Measurements from ENCODE around the gene PKLR. TPM values are rescaled to one million over a fixed set of nuclear protein-coding genes. Genes with fewer than 3 reads are reported as not detected.

PKLR gene
- total and polyA plus RNA-seq, 4 donors, result 10.4 to 56.1 (median 40.6) TPM

- H3K4me3 ChIP-seq (ENCODE audit: low read depth in 1 of 3, low read length in 3 of 3), result peak within 1 kb of the TSS; percentile 55 to 84 (median 82)
- peaks cover 8 to 30% (median 24%) of the 10 kb centered on the region in 4 donors for H3K4me1 ChIP-seq (ENCODE audit: control insufficient read depth in 4 of 4, insufficient read depth in 4 of 4, low read length in 3 of 4)
- H3K36me3 ChIP-seq (ENCODE audit: control insufficient read depth in 4 of 4, insufficient read depth in 3 of 4, low read depth in 1 of 4, low read length in 3 of 4), result no peaks in the 10 kb centered on the region
- H3K27ac ChIP-seq (ENCODE audit: low read depth in 1 of 2, low read length in 2 of 2), result peak within 1 kb of the TSS; percentile 27 to 38
- no peaks in the 10 kb centered on the region for H3K27me3 ChIP-seq (ENCODE audit: control insufficient read depth in 4 of 4, insufficient read depth in 4 of 4, low read length in 3 of 4)
- H3K9me3 ChIP-seq (ENCODE audit: control insufficient read depth in 4 of 4, low read length in 3 of 4), result no peaks in the 10 kb centered on the region
- peak within 1 kb of the TSS in 1 of 2 donors; percentile 7 for H3K9ac ChIP-seq (ENCODE audit: low read depth in 1 of 2, low read length in 2 of 2)
- no peak for TF ChIP-seq TAF1 (conservative IDR thresholded peaks at IDR 0.05)
- TF ChIP-seq JUND (IDR thresholded peaks at IDR 0.05), result no peak
- TF ChIP-seq ZBTB33 (IDR thresholded peaks at IDR 0.05), result no peak
- TF ChIP-seq ATF3 (IDR thresholded peaks at IDR 0.05), result no peak
- peak; percentile 22 to 52 for TF ChIP-seq RXRA (IDR thresholded peaks at IDR 0.05)
- no peak for TF ChIP-seq HNF4G (IDR thresholded peaks at IDR 0.05)
- TF ChIP-seq SP1 (IDR thresholded peaks at IDR 0.05), result peak; percentile 58
- TF ChIP-seq REST (IDR thresholded peaks at IDR 0.05), result peak; percentile 59
- TF ChIP-seq, protein P1, sequence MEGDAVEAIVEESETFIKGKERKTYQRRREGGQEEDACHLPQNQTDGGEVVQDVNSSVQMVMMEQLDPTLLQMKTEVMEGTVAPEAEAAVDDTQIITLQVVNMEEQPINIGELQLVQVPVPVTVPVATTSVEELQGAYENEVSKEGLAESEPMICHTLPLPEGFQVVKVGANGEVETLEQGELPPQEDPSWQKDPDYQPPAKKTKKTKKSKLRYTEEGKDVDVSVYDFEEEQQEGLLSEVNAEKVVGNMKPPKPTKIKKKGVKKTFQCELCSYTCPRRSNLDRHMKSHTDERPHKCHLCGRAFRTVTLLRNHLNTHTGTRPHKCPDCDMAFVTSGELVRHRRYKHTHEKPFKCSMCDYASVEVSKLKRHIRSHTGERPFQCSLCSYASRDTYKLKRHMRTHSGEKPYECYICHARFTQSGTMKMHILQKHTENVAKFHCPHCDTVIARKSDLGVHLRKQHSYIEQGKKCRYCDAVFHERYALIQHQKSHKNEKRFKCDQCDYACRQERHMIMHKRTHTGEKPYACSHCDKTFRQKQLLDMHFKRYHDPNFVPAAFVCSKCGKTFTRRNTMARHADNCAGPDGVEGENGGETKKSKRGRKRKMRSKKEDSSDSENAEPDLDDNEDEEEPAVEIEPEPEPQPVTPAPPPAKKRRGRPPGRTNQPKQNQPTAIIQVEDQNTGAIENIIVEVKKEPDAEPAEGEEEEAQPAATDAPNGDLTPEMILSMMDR (IDR thresholded peaks at IDR 0.05; ENCODE audit: low read depth, low read length, missing input control), result peak; percentile 63
- TF ChIP-seq EGR1 (IDR thresholded peaks at IDR 0.05; ENCODE audit: low read depth in 2 of 2), result no peak
- no peak for TF ChIP-seq FOXA2 (IDR thresholded peaks at IDR 0.05)
- TF ChIP-seq, protein P2, sequence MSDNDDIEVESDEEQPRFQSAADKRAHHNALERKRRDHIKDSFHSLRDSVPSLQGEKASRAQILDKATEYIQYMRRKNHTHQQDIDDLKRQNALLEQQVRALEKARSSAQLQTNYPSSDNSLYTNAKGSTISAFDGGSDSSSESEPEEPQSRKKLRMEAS (IDR thresholded peaks at IDR 0.05), result no peak
- no peak for TF ChIP-seq HNF4A (conservative IDR thresholded peaks at IDR 0.05)
- TF ChIP-seq GABPA (IDR thresholded peaks at IDR 0.05 in 1 of 2, conservative IDR thresholded peaks at IDR 0.05 in 1 of 2), result no peak
- no peak for TF ChIP-seq YY1 (IDR thresholded peaks at IDR 0.05)
- TF ChIP-seq NR2F2 (IDR thresholded peaks at IDR 0.05), result no peak
- TF ChIP-seq RAD21 (IDR thresholded peaks at IDR 0.05), result peak; percentile 34 to 47
- TF ChIP-seq FOXA1 (IDR thresholded peaks at IDR 0.05), result no peak
- 1% methylated on average over 68 of the region's 68 CpGs for WGBS
- peak; percentile 99 for DNase-seq (ENCODE audit: low spot score)
Measured at GRCh38 chr1:155277070-155277901, 24.0 kb downstream of the PKLR start, which contains the start of gene HCN3. HCN3 (plus strand) TSS chr1:155277463; CDS start chr1:155277591, 128 bp downstream.
